GM11168 (cell line): ENCODE results near the gene TMEM214.

Experiments used
- in situ Hi-C: fragments of 300-500 bp; cut with MboI; formaldehyde crosslinking; loops from one replicate; pipeline ENCODE4 v1.12.0; 2022; ENCODE audit warnings: low sequenced_read_pairs; ENCODE audit not compliant: unreplicated experiment

Gene TMEM214, protein sequence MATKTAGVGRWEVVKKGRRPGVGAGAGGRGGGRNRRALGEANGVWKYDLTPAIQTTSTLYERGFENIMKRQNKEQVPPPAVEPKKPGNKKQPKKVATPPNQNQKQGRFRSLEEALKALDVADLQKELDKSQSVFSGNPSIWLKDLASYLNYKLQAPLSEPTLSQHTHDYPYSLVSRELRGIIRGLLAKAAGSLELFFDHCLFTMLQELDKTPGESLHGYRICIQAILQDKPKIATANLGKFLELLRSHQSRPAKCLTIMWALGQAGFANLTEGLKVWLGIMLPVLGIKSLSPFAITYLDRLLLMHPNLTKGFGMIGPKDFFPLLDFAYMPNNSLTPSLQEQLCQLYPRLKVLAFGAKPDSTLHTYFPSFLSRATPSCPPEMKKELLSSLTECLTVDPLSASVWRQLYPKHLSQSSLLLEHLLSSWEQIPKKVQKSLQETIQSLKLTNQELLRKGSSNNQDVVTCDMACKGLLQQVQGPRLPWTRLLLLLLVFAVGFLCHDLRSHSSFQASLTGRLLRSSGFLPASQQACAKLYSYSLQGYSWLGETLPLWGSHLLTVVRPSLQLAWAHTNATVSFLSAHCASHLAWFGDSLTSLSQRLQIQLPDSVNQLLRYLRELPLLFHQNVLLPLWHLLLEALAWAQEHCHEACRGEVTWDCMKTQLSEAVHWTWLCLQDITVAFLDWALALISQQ

DNA sequence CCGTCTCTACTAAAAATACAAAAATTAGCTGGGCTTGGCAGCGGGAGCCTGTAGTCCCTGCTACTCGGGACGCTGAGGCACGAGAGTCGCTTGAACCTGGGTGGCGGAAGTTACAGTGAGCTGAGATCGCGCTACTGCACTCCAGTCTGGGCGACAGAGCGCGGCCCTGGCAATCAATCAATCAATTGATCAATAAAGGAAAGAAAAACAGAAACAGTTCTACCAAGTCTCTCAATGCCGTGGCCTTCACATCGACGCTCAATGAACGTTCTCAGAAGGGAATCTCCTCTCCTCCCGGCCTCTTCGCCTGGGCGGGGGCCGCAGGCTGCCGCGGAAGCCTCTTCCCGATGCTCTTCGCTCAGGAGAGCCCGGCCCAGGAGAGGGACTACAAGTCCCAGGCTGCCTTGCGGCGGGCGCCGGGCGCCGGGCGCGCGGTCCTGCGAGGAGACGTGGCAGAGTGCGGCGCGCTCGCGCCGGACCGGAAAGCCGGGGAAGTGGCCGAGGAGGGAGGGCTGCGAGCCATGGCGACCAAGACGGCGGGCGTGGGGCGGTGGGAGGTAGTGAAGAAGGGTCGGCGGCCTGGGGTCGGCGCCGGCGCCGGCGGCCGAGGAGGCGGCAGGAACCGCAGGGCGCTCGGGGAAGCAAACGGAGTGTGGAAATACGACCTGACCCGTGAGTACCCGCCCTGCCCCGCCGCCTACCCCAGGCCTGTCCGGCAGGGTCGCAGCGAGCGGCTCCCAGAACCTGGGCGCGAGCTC, at the start of gene TMEM214:
Gene TMEM214 (plus strand): TSS at position 471 of the 758 bp plus-strand sequence. CDS start 51 bp downstream, at position 522.
- in situ Hi-C loops, result no loop called here

DNA sequence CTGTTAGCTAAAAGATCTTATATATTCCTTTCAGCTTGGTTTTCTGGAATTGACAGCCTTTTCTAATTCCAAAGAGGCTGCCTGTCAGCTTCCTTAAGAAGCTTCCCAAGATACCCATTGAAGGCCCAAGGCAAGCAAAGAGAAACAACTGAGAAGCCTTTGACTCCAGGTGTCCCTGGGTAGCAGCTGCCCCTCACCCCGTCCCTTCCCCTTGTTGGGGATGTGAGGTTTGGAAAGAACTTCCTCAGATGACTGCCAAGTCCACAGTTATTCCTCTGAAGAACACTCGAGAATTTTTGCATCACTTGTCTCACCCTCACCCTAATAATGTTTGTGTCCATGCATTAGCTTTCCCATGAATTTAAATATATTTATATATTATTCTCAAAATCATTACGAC, 49.0 kb upstream of the TMEM214 start:
- in situ Hi-C loops, result no loop called here

DNA sequence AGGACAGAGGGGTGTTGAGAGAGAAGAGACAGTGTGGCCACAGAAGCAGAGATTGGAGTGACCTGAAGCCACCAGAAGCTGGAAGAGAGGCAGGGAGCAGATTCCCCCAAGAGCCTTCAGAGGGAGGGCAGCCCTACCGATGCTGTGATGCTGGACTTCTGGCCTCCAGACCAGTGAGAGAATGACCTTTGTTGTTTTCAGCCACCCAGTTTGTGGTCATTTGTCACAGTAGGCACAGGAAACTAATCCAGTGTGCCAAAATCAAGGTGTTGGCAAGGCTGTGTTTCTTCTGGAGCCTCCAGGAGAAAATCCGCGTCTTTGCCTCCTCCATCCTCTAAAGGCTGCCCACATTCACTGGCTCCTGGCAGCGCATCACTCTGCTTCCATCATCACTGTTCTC, 47.0 kb upstream of the TMEM214 start:
- in situ Hi-C loops, result no loop called here

DNA sequence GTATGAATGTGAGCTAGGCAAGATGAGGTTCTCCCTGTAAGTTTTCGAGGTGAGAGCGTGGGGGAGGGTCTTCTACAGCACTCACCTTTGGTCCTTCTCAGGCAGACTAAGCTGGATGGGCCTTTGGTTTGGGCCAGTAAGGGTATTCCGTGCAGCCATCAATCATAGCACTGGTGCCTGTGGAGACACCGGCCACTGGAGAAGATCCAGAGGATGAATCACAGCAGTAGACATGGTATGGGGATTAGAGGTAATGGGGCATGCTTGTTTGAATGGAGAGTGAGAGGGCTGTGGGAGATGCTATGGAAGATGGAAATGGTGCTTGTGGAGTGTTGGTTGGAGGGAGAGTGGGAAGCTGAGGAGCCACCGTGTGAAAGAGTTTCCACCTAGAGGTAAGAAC, 46.2 kb upstream of the TMEM214 start:
- in situ Hi-C loops, result no loop called here

DNA sequence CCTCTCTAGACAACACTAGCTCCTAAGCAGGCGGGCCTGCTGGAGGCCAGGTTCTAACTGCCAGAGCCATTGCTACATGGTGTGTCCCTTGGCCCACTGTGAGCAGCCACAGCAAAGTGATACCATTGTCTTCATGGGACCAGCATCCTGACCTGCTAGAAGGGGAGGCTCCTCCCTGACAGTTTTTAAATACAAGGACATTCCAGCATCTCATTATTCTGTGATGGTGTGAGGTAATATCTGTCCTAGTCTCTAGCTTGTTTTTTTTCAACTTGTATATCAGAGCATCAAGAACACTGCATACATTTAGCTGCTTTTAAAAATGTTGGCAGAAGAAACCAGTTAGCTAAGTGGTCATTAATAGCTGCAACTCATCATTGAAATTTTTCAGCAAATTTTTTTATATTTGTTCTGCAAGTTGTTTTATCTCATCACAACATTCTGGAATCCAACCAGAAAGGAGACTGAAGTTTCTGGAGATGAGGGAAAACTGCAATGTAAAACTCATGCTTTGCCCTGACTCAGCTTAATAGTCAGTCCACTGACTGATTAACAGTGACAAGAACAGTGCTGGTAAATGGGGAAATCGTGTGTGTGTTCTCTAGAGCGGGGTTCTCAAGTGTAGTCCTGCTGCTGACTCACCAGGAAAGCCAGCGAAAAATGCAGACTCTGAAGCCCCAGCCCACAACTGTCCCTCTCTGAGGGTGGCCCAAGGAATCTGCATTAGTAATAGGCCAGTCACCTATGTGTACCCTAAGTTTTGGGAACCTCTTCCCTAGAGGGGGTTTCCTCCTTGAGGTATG, 44.5 kb upstream of the TMEM214 start:
- in situ Hi-C loops, result no loop called here

DNA sequence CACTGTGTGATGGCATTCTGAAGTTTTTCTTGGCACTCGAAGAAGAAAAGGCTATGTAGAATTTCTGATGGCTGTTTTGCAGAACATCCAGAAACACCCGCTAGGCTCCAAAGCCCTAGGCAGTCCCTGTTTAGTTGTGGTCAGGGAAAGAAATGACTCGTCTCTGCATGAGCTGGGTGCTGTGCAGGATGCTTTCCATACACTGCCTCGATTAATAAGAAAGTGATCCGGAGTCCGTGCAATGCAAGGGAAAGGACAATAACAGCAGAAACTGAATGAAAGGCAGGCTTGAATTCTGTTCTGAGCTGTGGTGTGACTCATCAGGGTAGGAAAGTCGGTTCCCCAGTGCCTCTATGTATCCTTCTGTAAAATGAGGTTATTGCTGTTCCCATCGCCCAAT, 43.6 kb upstream of the TMEM214 start:
- in situ Hi-C loops, result no loop called here

DNA sequence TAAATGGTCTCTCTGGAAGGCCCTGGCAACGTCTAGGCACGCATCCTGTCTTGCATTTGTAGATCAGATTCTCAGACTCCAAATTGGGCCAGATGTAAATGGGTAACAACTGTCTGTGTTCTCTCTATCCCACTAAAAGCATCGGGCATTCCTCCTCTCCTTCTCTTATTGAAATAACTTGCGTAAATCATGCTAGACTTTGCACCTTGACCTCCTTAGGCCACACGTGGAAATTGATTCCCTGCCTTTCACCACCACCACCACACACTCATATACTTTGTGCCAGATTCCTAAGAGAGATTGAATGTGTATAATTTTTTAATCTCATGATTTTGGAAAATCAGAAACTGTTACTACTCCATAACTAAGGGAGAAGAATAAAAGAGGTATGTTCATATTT, 41.0 kb upstream of the TMEM214 start:
- in situ Hi-C loops, result no loop called here

DNA sequence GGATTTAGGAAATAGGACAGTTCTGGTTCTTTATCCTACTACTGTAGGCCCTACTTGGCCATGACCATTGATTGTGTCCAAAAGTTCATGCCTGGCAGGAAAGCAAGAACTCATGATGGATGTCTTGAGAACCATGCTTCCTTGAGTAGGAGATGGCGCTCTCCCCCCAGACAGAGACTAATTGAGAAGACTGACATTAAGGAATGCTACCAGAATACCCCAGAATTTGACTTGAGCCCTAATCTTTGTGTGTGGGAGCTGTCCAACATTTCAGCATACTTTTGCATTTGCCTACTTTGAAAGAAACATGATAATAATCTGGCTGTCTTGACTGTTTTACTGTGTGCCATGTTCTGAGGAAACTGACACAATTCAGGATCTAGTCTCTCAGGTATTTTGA, 39.0 kb upstream of the TMEM214 start:
- in situ Hi-C loops, result no loop called here

DNA sequence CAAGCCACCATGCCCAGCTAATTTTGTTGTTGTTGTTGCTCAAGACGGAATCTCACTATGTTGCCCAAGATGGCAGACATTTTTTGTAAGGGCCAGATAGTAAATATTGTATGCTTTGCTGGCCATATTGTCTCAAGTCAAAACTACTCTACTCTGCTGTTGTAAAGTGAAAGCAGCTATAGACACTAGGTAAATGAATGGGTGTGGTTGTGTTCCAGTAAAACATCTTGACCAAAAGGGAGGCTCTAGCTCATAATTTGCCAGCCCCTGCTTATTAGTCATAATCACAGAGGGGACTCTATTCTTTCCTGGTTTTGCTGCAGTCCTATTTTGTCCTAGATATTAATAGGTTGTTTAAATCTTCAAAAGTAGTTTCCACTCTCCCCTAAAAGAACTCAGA, 37.8 kb upstream of the TMEM214 start:
- in situ Hi-C loops, result no loop called here

DNA sequence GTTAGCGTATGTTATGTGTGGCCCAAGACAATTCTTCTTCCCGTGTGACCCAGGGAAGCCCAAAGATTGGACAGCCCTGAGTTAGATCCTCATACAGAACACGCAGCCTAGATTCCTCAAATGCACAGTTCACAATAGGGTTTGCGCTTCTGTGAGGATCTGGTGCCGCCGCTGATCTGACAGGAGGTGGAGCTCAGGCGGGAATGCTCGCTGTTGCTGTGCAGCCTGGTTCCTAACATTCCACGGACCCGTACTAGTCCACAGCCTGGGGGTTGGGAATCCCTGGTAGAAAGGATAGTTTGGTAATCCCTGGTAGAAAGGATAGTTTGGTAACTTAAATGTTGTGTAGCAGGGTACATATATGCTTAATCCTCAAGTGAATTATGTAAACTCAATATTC, 35.4 kb upstream of the TMEM214 start:
- in situ Hi-C loops, result no loop called here

DNA sequence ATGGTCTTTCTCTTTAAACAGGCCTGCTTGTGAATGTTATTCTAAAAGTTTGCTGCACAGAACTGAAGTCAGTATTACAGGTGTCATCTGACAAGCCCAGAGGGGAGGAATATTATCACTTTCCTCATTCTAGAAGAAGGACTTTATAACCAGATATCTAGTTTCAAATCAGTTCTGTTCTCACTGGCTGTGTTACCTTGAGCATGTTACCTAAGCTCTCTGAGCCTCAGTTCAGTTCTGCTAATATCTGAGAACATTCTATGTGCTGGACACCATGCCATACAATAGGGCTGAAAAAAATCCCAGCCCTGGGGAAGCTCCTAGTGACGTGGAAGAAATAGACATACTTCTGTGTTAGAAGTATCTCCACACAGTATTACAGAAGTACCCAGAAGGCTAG, 34.4 kb upstream of the TMEM214 start:
- in situ Hi-C loops, result no loop called here

DNA sequence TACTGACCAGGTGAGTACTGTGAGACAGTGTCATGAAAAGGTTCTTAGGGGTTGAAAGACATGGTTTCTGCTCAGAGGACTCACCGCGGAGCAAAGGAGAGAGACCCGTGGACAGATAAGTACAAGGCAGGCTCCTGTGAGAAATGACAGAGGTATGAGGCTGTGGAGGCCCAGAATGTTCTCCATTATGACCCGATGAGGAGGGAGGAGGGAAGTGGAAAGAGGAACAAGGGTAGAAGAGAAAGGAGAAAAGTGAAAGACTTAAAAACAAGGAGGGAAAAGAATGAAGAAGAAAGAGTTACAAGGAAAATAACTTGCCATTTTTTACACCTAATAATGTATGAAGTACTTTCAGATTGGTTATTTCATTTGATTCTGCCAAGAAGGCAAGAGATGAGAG, 32.5 kb upstream of the TMEM214 start:
- in situ Hi-C loops, result no loop called here

DNA sequence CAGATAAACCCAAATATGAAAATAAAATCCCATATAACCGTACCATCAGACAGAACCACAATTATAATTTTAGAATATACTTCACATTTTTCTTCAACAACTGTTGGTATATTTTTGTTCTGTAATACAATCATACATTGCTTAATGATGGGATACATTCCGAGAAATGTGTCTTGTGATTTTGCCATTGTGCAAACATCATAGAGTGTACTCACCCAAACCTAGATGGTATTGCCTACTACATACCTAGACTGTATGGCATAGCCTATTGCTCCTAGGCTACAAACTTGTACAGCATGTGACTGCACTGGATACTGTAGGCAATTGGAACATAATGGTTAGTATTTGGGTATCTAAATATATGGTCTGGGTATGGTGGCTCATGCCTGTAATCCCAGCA, 31.8 kb upstream of the TMEM214 start:
- in situ Hi-C loops, result no loop called here

DNA sequence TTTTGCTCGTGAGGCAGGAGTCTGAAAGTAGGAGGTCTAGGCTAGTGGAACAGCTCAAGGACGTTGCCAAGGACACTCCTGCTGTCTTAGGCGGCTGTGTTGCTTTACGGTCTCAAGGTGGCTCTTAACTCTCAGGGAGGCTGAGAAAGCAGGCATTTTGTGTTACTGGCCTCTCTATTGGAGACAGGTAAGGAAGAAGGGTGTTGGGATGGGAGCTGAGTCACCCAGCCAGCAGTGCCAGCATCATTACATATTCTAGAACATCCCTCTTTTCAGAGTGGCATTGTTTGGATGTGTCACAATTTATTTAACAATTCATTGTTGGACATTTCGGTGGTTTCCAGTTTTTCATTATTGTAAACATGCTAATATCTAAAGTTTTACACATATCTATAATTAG, 30.8 kb upstream of the TMEM214 start:
- in situ Hi-C loops, result no loop called here

DNA sequence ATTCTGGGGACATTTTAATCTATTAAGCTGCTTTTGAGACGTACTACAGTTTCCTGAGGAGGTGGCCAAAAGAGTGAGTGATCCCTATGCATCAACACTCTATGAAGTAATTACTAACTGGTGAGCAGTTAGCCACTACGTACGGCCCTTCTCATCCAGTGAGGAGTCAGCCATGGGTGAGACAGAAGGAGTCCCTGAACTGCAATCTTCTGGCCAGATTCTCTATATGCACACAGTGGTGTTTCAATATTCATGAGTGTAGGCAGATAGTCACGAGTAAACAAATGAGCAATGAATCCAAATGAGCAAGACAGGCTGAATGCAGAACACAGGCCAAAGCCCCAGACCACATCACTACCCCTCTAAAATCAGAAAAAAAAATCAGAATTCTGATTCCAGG, 29.8 kb upstream of the TMEM214 start:
- in situ Hi-C loops, result no loop called here

DNA sequence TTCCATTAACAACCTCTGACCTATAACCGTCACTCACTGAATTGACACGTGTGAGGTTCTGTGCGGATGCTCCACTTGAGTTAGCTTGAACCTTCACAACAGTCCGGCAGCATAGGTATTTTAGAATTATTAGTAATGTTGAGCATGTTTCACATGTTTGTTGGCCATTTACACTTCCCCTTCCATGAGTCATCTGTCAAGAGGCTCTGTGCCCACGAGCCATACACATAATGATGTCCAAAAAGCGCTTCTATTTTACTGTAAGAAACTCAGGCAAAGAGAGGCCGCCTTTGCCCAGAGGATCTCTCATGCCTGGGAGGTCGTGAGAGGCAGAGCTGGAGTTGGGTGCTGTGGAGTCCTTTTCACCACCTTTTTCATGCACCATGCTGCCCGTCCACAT, 28.9 kb upstream of the TMEM214 start:
- in situ Hi-C loops, result no loop called here

DNA sequence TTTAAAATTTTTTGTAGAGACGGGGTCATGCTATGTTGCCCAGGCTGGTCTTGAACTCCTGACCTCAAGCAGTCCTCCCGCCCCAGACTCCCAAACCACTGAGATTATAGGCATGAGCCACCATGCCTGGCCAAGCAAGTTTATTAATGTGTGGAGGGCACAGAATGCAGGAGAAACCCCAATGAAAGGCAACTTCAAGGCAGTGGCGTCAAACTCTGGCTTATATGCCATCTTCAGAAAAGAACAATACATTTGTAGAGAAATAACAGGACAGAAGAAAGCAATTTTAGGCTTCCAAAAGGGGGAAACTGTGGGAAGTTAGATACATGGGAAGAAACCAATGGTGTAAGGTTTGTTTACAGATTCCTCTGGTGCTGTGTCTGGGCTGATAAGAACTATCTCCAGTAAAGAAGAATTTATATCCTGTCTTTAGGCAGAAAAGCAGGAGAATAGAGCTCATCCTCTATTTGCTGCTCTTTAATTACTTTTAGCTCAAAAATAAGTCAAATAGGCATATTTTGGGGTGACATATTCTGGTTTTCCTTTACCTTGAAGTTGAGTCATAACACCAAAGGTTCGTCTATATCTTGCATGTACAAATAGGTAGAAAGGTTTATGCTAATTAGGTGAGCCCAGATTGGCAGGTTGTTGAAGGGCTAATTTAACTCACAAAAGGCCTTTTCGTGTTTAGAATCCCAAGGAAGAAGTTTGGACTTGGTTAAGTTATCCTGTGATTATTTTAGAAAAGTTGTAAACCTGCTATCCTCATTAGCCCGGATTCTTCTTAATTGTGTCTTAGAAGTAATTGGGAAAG, 26.0 kb upstream of the TMEM214 start:
- in situ Hi-C loops, result no loop called here

DNA sequence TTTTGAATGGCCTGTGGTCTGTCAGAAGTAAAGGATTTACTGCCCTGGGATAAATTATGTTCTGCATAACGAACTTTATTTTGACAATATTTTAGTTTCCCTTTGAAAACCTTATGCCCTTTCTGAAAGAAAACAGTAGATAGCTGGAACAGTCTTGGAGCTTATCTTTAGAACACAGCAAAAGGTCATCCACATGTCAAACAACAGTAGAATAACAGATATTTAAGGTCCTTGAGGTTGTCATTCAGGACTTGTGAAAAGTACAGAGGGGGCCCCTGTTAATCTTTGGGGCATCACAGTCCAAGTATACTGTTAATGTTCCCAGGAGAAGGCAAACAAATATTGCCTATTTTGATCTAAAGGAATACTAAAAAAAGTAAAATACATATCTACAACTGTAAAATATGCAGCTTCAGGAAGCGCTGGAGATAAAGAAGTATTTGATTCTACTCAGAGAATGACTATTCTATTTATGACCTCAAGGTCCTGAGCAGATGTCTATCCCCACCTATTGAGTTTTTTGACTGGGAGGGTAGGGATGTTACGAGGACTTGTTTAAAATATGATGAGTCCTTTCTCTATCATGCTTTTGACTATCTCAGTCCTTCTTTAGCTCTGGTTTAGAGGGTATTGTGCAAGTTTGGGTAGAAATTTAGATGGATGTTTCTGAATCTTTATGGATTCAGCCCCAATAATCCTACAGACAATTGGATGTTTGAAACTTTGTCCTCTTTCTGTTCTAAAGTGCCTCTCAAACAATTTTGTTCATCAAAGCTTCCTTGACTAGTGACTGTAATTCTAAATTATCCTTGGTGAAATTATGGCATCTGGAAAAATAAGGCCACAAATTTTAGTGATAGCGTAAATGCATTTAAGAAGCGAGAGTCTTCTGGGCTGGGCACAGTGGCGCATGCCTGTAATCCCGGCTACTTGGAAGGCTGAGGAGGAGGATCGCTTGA, 25.1 kb upstream of the TMEM214 start:
- in situ Hi-C loops, result no loop called here
